ENCODE data around the gene CYS1.

DNA sequence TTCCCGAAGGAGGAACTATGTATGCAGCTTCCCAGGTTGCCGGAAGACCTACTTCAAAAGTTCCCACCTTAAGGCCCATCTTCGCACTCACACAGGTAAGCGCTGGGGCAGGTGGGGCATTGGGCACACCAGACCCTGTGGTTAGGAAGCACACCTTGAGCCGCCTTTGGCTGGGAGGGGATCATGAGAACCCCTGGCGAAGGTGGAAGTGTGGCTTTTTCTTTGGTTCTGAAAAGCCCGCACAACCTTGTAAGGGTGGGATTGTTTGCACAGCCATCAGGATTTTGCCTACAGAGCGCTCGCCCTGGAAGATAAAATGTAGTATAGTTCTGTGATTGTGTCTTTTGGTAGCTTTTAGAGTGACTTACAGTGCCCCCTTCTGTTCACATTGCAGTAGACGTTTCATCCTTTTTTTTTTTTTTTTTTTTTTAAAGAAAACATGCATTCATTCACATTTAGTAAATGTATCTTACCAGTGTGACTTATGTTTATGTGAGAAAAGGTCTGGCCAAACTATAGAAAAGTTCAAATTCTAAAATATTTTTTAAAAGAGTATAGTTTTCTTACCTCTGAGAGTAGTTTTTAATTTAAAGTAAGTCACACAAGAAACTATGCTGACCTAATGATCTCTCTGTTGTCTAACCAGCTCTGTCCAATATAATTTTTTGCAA, 31.6 kb downstream of the CYS1 start:
- TF ChIP-seq, protein P1, sequence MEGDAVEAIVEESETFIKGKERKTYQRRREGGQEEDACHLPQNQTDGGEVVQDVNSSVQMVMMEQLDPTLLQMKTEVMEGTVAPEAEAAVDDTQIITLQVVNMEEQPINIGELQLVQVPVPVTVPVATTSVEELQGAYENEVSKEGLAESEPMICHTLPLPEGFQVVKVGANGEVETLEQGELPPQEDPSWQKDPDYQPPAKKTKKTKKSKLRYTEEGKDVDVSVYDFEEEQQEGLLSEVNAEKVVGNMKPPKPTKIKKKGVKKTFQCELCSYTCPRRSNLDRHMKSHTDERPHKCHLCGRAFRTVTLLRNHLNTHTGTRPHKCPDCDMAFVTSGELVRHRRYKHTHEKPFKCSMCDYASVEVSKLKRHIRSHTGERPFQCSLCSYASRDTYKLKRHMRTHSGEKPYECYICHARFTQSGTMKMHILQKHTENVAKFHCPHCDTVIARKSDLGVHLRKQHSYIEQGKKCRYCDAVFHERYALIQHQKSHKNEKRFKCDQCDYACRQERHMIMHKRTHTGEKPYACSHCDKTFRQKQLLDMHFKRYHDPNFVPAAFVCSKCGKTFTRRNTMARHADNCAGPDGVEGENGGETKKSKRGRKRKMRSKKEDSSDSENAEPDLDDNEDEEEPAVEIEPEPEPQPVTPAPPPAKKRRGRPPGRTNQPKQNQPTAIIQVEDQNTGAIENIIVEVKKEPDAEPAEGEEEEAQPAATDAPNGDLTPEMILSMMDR (IDR thresholded peaks at IDR 0.05; ENCODE audit: insufficient read depth, low read depth, low read length), result peak; percentile 79
- TF ChIP-seq EZH2 (IDR thresholded peaks at IDR 0.05; ENCODE audit: insufficient read depth, low read length), result no peak

All from astrocyte (in vitro differentiated cells and primary cell).